ENCODE measurements around the gene ACBD4.
A peak's percentile ranks its signal among the peaks of the same experiment; 100 is the strongest.

Gene ACBD4

GRCh38 chr17:45175759-45176115, 40.2 kb downstream of the ACBD4 start:
- Histone ChIP-seq H3K27me3 (ENCODE audit: insufficient read depth, poor library complexity, severe bottlenecking) (no peaks in the 10 kb centered on the region), H3K4me3 (replicated peaks; ENCODE audit: insufficient read depth, low read length) (no peak overlapping the region), H3K27ac (replicated peaks) (peak overlapping the region; percentile 50)
- TF ChIP-seq SPI1 (IDR thresholded peaks at IDR 0.05; ENCODE audit: borderline replicate concordance, low read depth), result no peak
- TF ChIP-seq, protein P1, sequence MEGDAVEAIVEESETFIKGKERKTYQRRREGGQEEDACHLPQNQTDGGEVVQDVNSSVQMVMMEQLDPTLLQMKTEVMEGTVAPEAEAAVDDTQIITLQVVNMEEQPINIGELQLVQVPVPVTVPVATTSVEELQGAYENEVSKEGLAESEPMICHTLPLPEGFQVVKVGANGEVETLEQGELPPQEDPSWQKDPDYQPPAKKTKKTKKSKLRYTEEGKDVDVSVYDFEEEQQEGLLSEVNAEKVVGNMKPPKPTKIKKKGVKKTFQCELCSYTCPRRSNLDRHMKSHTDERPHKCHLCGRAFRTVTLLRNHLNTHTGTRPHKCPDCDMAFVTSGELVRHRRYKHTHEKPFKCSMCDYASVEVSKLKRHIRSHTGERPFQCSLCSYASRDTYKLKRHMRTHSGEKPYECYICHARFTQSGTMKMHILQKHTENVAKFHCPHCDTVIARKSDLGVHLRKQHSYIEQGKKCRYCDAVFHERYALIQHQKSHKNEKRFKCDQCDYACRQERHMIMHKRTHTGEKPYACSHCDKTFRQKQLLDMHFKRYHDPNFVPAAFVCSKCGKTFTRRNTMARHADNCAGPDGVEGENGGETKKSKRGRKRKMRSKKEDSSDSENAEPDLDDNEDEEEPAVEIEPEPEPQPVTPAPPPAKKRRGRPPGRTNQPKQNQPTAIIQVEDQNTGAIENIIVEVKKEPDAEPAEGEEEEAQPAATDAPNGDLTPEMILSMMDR (IDR thresholded peaks at IDR 0.05; ENCODE audit: insufficient read depth, low read length), result no peak
- TF ChIP-seq, protein P2, sequence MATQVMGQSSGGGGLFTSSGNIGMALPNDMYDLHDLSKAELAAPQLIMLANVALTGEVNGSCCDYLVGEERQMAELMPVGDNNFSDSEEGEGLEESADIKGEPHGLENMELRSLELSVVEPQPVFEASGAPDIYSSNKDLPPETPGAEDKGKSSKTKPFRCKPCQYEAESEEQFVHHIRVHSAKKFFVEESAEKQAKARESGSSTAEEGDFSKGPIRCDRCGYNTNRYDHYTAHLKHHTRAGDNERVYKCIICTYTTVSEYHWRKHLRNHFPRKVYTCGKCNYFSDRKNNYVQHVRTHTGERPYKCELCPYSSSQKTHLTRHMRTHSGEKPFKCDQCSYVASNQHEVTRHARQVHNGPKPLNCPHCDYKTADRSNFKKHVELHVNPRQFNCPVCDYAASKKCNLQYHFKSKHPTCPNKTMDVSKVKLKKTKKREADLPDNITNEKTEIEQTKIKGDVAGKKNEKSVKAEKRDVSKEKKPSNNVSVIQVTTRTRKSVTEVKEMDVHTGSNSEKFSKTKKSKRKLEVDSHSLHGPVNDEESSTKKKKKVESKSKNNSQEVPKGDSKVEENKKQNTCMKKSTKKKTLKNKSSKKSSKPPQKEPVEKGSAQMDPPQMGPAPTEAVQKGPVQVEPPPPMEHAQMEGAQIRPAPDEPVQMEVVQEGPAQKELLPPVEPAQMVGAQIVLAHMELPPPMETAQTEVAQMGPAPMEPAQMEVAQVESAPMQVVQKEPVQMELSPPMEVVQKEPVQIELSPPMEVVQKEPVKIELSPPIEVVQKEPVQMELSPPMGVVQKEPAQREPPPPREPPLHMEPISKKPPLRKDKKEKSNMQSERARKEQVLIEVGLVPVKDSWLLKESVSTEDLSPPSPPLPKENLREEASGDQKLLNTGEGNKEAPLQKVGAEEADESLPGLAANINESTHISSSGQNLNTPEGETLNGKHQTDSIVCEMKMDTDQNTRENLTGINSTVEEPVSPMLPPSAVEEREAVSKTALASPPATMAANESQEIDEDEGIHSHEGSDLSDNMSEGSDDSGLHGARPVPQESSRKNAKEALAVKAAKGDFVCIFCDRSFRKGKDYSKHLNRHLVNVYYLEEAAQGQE (IDR thresholded peaks at IDR 0.05; ENCODE audit: insufficient replicate concordance, low read depth), result no peak
- TF ChIP-seq GABPA (IDR thresholded peaks at IDR 0.05; ENCODE audit: low read depth), result no peak
- TF ChIP-seq POLR2AphosphoS5 (IDR thresholded peaks at IDR 0.05; ENCODE audit: low read depth), result no peak
- no peak for DNase-seq (ENCODE audit: low read depth in 1 of 2, low spot score in 1 of 2)

DNA sequence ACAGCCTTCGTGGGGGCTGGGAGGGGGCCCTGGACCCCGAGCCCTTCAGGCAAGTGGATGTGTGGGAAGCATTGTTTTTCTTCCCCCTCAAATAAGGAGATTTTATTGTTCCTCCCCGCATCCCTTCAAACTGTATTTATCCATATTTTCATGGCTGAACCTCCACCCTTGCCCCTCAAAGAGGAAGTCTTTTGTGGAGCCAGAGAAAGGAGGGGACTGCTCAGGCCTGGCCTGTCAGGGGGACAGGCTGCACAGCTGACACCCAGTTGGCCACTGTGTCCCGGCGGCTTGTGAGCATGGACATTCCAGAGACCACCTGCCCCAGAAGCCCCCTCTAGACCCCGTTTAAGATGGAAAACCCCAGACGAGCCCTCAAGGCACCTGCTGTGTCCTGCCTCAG, 42.1 kb downstream of the ACBD4 start:
- no peak for TF ChIP-seq GABPA (IDR thresholded peaks at IDR 0.05; ENCODE audit: low read depth)
- TF ChIP-seq SPI1 (IDR thresholded peaks at IDR 0.05; ENCODE audit: borderline replicate concordance, low read depth), result peak; percentile 66

DNA sequence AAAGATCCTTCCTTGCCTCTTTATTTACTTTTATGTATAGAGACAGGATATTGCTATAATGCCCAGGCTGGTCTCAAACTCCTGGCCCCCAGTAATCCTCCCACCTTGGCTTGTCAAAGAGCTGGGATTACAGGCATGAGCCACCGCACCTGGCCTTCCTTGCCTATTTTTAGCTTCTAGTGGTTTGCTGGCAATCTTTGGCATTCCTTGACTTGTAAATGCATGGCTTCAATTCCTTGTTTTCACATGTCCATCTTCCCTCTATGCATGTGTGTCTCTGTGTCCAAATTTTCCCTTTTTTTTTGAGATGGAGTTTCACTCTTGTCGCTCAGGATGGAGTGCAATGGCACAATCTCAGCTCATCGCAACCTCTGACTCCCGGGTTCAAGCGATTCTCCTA, 48.7 kb downstream of the ACBD4 start:
- no peak overlapping the region for H3K27ac ChIP-seq (replicated peaks)
- DNase-seq (ENCODE audit: low read depth in 1 of 2, low spot score in 1 of 2), result no peak
- no peak for TF ChIP-seq SPI1 (IDR thresholded peaks at IDR 0.05; ENCODE audit: borderline replicate concordance, low read depth)
- TF ChIP-seq, protein P2 (IDR thresholded peaks at IDR 0.05; ENCODE audit: insufficient replicate concordance, low read depth), result no peak
- TF ChIP-seq, protein P1 (IDR thresholded peaks at IDR 0.05; ENCODE audit: insufficient read depth, low read length), result no peak
- TF ChIP-seq GABPA (IDR thresholded peaks at IDR 0.05; ENCODE audit: low read depth), result no peak
- TF ChIP-seq POLR2AphosphoS5 (IDR thresholded peaks at IDR 0.05; ENCODE audit: low read depth), result no peak
- no peak overlapping the region for H3K4me3 ChIP-seq (replicated peaks; ENCODE audit: insufficient read depth, low read length)
- H3K27me3 ChIP-seq (ENCODE audit: insufficient read depth, poor library complexity, severe bottlenecking), result no peaks in the 10 kb centered on the region

More for the DNA sequence above, 42.1 kb downstream of the ACBD4 start:
- no peak overlapping the region for H3K4me3 ChIP-seq (replicated peaks; ENCODE audit: insufficient read depth, low read length)
- no peaks in the 10 kb centered on the region for H3K27me3 ChIP-seq (ENCODE audit: insufficient read depth, poor library complexity, severe bottlenecking)
- no peak for DNase-seq (ENCODE audit: low read depth in 1 of 2, low spot score in 1 of 2)
- no peak overlapping the region for H3K27ac ChIP-seq (replicated peaks)

GRCh38 chr17:45186801-45187354, 51.4 kb downstream of the ACBD4 start:
- Histone ChIP-seq H3K27me3 (ENCODE audit: insufficient read depth, poor library complexity, severe bottlenecking) (no peaks in the 10 kb centered on the region), H3K27ac (replicated peaks) (no peak overlapping the region), H3K4me3 (replicated peaks; ENCODE audit: insufficient read depth, low read length) (no peak overlapping the region)
- no peak for DNase-seq (ENCODE audit: low read depth in 1 of 2, low spot score in 1 of 2)
- TF ChIP-seq POLR2AphosphoS5 (IDR thresholded peaks at IDR 0.05; ENCODE audit: low read depth) (no peak), GABPA (IDR thresholded peaks at IDR 0.05; ENCODE audit: low read depth) (no peak), SPI1 (IDR thresholded peaks at IDR 0.05; ENCODE audit: borderline replicate concordance, low read depth) (no peak)
- TF ChIP-seq, protein P2 (IDR thresholded peaks at IDR 0.05; ENCODE audit: insufficient replicate concordance, low read depth), result no peak
- TF ChIP-seq, protein P1 (IDR thresholded peaks at IDR 0.05; ENCODE audit: insufficient read depth, low read length), result no peak
